Fibroblast of lung (primary cell): Measurements from ENCODE around the gene CCNK.

Experiments
- CTCF ChIP-seq, 2 donors: IDR thresholded peaks in 1 of 2; conservative IDR thresholded peaks in 1 of 2; 1 replicate in 1 of 2; 2 replicates in 1 of 2; pipeline ENCODE4 v1.5.1; 2011 to 2012; ENCODE audit warnings: low read length in 2 of 2, control low read depth in 1 of 2, inconsistent platforms in 1 of 2, low read depth in 1 of 2, mild to moderate bottlenecking in 1 of 2
- EZH2 ChIP-seq: IDR thresholded peaks from 2 replicates; pipeline ENCODE4 v1.5.1; 2012; ENCODE audit warnings: low read length, control low read depth, mild to moderate bottlenecking; ENCODE audit errors: missing control alignments

- no peak for TF ChIP-seq CTCF (conservative IDR thresholded peaks at IDR 0.05 in 1 of 2, IDR thresholded peaks at IDR 0.05 in 1 of 2; ENCODE audit: low read depth in 1 of 2, low read length in 2 of 2)
- TF ChIP-seq EZH2, result no peak
Observed at GRCh38 chr14:99527026-99527425, 45.8 kb downstream of the CCNK start.
